GM12891 (cell line): ENCODE results near the gene TRIP12. TPM values are rescaled to one million over a fixed set of nuclear protein-coding genes. Genes with fewer than 3 reads are reported as not detected.
"Not testable (repeated sequence)": the region's sequence is repeated elsewhere in the genome, so short reads cannot be mapped to it uniquely, and the experiment has no call there.

Source experiments
- DNase-seq: peaks from one replicate; pipeline ENCODE4 v3.0.0; 2011; ENCODE audit warnings: low spot score; ENCODE audit not compliant: insufficient read length
- FAIRE-seq: peaks from 2 replicates; lab custom pipeline; 2011; peaks lifted over from hg19 to GRCh38; lab: Jason Lieb, UNC
- PAX5 ChIP-seq: IDR thresholded peaks from 2 replicates; pipeline ENCODE4 v1.6.1; 2011; ENCODE audit warnings: low read length, moderate library complexity, mild to moderate bottlenecking; ENCODE audit not compliant: insufficient read depth, severe bottlenecking
- POLR2A ChIP-seq: IDR thresholded peaks from 2 replicates; pipeline ENCODE4 v1.6.1; 2011; ENCODE audit warnings: low read depth, low read length, control low read depth
- POLR2AphosphoS5 ChIP-seq: IDR thresholded peaks from 2 replicates; pipeline ENCODE4 v1.6.1; 2011; ENCODE audit warnings: low read depth, low read length, control low read depth
- POU2F2 ChIP-seq: IDR thresholded peaks from 2 replicates; pipeline ENCODE4 v1.6.1; 2011; ENCODE audit warnings: low read depth, mild to moderate bottlenecking, control low read depth, low read length, moderate library complexity
- SPI1 ChIP-seq: IDR thresholded peaks from 2 replicates; pipeline ENCODE4 v1.6.1; 2011; ENCODE audit warnings: low read depth, low read length, control low read depth
- TAF1 ChIP-seq: IDR thresholded peaks from 2 replicates; pipeline ENCODE4 v1.6.1; 2011; ENCODE audit warnings: low read depth, low read length, control low read depth
- polyA plus RNA-seq: library from polyadenylated mRNA; unstranded; fragments of >200 nt; gene quantifications from one replicate; pipeline ENCODE4 v1.2.1, GENCODE V29; 2012; ENCODE audit warnings: low read depth, missing spikeins, inconsistent platforms; ENCODE audit not compliant: missing spikeins

Gene TRIP12
- 55.3 TPM for polyA plus RNA-seq

DNA sequence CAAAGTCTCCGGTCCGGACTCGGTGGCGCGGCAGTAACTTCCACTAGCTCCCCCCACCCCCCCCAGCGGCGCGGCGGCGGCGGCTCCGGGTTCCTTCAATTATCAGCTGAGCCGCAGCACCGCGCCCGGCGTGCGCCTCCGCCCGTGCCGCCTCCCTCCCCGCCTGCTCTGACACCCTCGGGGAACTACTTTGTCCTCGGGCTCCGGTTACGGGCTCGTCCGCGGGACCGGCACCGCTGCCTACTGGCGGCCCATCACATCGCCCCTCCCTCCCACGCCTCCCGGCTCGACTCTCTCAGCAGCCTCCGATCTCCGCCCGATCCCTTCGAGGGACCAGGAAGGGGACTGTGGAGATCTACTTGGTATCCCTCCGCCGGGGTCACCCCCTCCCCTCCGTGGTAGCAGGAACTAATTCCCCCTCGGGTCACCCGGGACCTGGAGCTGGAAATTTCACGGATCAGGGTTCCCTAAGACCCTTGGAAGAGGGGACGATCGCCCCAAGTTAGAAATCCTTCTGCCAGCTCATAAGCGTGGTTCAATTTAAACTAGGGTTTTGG lies at the start of gene TRIP12:
Gene TRIP12, minus strand, starts transcription at position 118 of the 557 bp plus-strand sequence. CDS start 41,930 bp downstream, outside the sequence.
- FAIRE-seq (peak; percentile 97), DNase-seq (peak; percentile 85)
- TF ChIP-seq POLR2AphosphoS5, result no peak
- TF ChIP-seq TAF1, result no peak; the same call in 1 of the 2 replicates
- peak; percentile 13; the same call in 1 of the 2 replicates for TF ChIP-seq POU2F2

DNA sequence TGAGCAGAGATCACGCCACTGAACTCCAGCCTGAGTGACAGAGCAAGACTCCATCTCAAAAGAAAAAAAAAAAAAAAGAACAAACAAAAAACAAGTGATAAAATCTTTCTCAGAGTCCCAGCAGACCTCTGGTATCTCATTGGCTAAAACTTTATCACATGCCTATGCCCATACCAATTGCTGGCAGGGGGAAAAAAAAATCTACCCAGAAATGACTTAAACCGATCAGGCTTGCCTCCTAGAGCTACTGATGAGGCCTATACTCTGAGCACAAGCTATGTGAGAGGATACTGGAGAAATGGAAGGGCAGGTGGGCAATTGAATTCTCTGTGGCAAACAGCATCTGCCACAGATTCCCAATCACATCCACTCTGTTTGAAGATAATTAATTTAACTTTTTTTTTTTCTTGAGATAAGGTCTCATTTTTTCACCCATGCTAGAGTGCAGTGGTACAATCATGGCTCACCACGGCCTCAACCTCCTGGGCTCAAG lies 49.5 kb upstream of the TRIP12 start:
- DNase-seq (no peak), FAIRE-seq (no peak)

DNA sequence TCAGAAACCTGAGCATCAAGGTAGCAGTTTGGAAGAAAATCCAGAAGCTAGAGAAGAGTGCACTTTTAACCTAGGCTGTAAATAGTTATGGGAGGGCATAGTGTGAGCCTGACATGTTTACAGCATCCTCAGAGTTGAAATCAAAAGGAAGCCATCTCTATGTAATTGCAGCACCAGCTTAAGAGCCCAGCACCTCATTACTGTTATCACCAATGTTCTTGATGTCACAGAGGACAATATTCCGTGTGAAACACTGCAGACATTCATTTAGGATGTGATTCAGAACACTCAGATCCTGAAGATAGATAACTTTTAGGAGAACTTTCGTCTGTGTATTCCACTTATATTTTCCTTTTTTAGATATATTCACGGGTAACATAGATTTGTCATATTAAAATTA lies 48.6 kb upstream of the TRIP12 start:
- FAIRE-seq (no peak), DNase-seq (no peak)
- no peak for TF ChIP-seq POU2F2
- no peak for TF ChIP-seq POLR2AphosphoS5
- no peak for TF ChIP-seq TAF1
- no peak for TF ChIP-seq PAX5
- no peak for TF ChIP-seq POLR2A
- TF ChIP-seq SPI1, result no peak

More for the DNA sequence above, 49.5 kb upstream of the TRIP12 start:
- TF ChIP-seq POLR2AphosphoS5 (no peak), POLR2A (no peak), SPI1 (no peak), TAF1 (no peak), POU2F2 (no peak), PAX5 (no peak)

DNA sequence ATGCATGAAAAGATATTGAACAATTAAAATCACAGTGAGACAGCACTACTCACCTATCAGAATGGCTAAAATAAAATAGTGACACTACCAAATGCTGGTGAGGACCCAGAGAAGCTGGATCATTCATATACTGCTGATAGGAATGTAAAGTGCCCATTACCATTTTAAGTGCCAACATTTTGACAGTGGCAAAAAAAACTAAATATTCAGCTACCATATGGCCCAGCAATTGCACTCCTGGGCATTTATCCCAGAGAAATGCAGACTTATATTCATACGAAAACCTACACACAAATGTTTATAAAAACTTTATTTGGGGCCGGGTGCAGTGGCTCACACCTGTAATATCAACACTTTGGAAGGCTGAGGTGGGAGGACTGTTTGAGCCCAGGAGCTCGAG lies 48.1 kb upstream of the TRIP12 start:
- FAIRE-seq, result no peak
- DNase-seq, result no peak
- TF ChIP-seq POU2F2, result no peak
- TF ChIP-seq POLR2AphosphoS5, result no peak
- no peak for TF ChIP-seq SPI1
- no peak for TF ChIP-seq PAX5
- no peak for TF ChIP-seq TAF1
- TF ChIP-seq POLR2A, result no peak

DNA sequence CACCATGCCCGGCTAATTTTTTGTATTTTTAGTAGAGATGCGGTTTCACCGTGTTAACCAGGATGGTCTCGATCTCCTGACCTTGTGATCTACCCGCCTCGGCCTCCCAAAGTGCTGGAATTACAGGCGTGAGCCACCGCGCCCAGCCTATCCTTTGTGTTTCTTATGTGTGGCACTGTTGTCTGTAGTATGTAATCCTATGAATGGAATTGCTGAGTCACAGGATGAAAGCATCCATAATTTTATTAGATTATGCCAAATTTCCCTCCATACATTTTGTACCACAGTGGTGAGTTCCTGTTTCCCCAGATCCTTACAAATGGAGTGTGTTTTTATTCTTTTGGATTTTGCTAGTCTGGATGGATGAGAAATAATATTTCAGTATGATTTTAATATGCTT lies 41.8 kb upstream of the TRIP12 start:
- DNase-seq, FAIRE-seq: not testable (repeated sequence)

DNA sequence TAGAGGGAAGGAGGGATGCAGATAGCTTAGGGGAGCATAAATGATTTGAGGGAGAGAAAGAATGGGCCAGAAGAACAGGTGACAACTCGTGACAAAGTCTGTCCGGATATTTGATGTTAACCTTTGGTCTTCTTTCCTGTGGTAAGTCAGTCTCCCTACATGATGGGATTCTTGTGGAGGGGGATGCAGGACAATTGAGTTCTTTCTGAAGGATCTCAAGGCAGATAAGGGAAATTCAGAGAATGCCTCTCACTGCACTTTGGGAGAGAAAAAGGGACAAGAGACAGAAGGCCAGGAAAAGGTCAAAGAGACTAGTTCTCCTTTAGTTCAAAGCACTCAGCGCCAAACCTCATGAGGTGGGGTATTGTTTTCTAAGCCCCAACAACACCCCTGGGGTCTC lies 34.7 kb upstream of the TRIP12 start:
- no peak for FAIRE-seq
- no peak for TF ChIP-seq POLR2A
- no peak for TF ChIP-seq SPI1
- TF ChIP-seq POU2F2, result no peak
- TF ChIP-seq PAX5, result no peak
- no peak for TF ChIP-seq TAF1
- TF ChIP-seq POLR2AphosphoS5, result no peak
- DNase-seq, result no peak

DNA sequence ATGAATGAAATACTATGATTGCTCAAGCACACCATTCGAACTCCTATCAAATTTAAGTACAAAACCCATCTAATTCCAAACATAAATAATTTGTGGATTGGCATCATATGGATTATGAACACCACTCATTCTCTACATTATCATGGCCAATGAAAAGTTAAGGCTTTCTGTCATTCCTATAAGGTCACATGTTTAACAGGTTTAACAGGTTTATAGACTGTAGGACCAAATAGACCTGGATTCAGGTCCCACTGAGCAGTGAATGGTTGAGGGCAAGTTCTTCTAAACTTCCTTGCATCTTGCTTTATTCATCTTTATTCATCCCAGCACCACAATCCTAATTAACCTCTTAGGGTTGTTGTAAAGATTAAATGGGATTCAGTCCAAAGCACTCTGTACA lies 33.9 kb upstream of the TRIP12 start:
- TF ChIP-seq PAX5, result no peak
- no peak for TF ChIP-seq POLR2A
- no peak for TF ChIP-seq POLR2AphosphoS5
- no peak for TF ChIP-seq POU2F2
- TF ChIP-seq SPI1, result no peak
- no peak for TF ChIP-seq TAF1
- DNase-seq, result no peak
- no peak for FAIRE-seq

DNA sequence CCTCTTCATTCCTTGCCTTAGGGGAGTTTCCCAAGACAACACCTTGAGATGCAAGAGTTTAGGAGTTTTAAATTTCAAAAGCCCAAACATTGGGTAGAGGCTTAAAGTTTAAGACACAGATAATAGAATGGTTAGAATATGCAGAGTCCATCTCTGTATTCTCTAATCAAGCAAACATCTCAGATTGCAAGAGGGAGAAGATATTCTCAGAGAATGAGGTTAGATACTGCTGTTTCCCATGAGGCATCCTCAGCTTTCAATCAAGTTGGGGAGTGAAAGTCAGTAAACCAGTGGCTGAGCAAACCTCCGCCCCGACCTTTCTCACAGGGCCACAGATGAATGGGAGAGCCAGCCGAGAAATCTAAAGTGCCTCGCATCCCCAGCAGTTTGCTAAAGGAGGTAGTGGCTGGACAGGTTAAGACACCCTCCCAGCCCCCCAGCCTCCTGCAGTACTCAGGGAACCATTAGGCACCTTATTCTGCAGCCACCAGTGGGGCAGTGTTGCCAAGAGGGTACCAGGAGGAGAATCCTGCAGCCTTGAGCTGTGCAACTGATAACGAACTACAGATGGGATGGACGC lies 30.5 kb upstream of the TRIP12 start:
- FAIRE-seq (no peak), DNase-seq (no peak)
- TF ChIP-seq POLR2AphosphoS5 (no peak), PAX5 (no peak), POLR2A (no peak), TAF1 (no peak), SPI1 (no peak), POU2F2 (no peak)

DNA sequence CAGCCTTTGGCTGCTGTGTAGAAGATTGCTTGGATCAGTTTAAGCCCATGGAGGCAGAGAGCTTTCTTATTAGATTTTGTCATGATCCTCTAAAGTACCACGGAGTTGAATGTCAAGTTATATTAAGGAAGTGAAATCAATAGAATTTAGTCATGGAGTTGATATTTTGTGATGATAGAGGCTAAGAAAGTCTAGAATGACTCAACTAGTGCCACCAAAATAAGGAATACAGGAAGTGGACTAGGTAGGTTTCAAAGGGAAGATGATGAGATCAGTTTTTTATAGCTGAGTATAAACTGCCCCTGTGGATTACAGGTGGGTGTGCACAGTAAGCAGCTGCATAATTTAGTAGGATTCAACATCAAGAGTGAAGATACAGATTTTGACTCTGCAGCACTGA lies 25.7 kb upstream of the TRIP12 start:
- FAIRE-seq, result peak; percentile 31

DNA sequence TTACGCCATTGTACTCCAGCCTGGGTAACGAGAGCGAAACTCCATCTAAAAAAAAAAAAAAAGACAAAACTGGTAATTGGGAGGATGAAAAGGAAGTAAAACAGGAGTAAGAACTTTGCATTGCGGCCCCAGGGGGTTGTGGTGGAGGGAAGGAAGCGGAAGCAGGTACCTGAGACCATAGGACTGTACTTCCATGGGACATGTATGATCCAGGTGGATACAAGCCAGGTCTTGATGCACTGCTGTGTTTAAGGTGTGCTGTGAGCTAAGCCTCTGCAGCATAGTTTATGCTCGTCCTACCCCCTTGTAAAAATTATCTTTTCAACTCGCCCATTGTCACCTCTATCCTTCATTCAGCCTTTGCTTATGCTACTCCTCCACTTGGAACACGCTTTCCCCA lies 24.2 kb upstream of the TRIP12 start:
- FAIRE-seq (peak; percentile 9), DNase-seq (no peak)
- no peak for TF ChIP-seq POLR2AphosphoS5
- TF ChIP-seq POU2F2, result no peak
- no peak for TF ChIP-seq POLR2A
- TF ChIP-seq PAX5, result no peak
- no peak for TF ChIP-seq TAF1
- no peak for TF ChIP-seq SPI1

More for the DNA sequence above, 25.7 kb upstream of the TRIP12 start:
- TF ChIP-seq POLR2A (no peak), POLR2AphosphoS5 (no peak), PAX5 (no peak), SPI1 (peak; percentile 88)
- no peak for DNase-seq
